GM10266 (cell line): ENCODE data around the gene CENPQ.

Experiments
- DNase-seq: peaks from one replicate; pipeline ENCODE4 v3.0.0; 2012; ENCODE audit errors: extremely low spot score
- CTCF ChIP-seq: IDR thresholded peaks from 2 replicates; pipeline ENCODE4 v1.5.1; 2012; ENCODE audit warnings: mild to moderate bottlenecking, low read depth; ENCODE audit not compliant: control insufficient read depth, insufficient read depth; ENCODE audit errors: missing control alignments

The CENPQ gene

GRCh38 chr6:49517919-49518318 is 54.7 kb downstream of the CENPQ start:
- no peak for DNase-seq
- TF ChIP-seq CTCF: no peak

- no peak for DNase-seq
- no peak for TF ChIP-seq CTCF
Observed at GRCh38 chr6:49519660-49520059, 56.5 kb downstream of the CENPQ start.

- TF ChIP-seq CTCF: no peak
- DNase-seq: no peak
Observed at GRCh38 chr6:49522710-49523593, 59.8 kb downstream of the CENPQ start.

GRCh38 chr6:49523901-49524300 is 60.7 kb downstream of the CENPQ start:
- DNase-seq: no peak
- no peak for TF ChIP-seq CTCF

GRCh38 chr6:49524541-49524940 is 61.4 kb downstream of the CENPQ start:
- DNase-seq: no peak
- TF ChIP-seq CTCF: no peak

GRCh38 chr6:49526598-49526997 is 63.4 kb downstream of the CENPQ start:
- TF ChIP-seq CTCF: no peak

GRCh38 chr6:49527320-49527719 is 64.2 kb downstream of the CENPQ start:
- no peak for DNase-seq
- TF ChIP-seq CTCF: no peak

More at GRCh38 chr6:49526598-49526997, 63.4 kb downstream of the CENPQ start:
- DNase-seq: no peak
